HUES6 (cell line): Measurements from ENCODE around the gene LCN1.
A peak's percentile ranks its signal among the peaks of the same experiment; 100 is the strongest.

Experiments used
- H3K27ac ChIP-seq: 2 replicates; pipeline ENCODE4 v1.7.0; 2013; ENCODE audit warnings: low read depth, mild to moderate bottlenecking, low read length, inconsistent platforms
- H3K27me3 ChIP-seq: 2 replicates; pipeline ENCODE4 v1.6.1; 2013; ENCODE audit warnings: low read length; ENCODE audit not compliant: control insufficient read depth, insufficient read depth
- H3K36me3 ChIP-seq: 2 replicates; pipeline ENCODE4 v1.6.1; 2013; ENCODE audit warnings: low read length; ENCODE audit not compliant: control insufficient read depth, insufficient read depth
- H3K4me1 ChIP-seq: 2 replicates; pipeline ENCODE4 v1.6.1; 2013; ENCODE audit warnings: low read length; ENCODE audit not compliant: control insufficient read depth, insufficient read depth
- H3K4me3 ChIP-seq: 2 replicates; pipeline ENCODE4 v1.5.1; 2013; ENCODE audit warnings: low read depth, low read length
- H3K9ac ChIP-seq: one replicate; pipeline ENCODE4 v1.6.1; 2013; ENCODE audit warnings: mild to moderate bottlenecking, low read length
- H3K9me3 ChIP-seq: 2 replicates; pipeline ENCODE4 v1.6.1; 2013; ENCODE audit warnings: low read depth, low read length; ENCODE audit not compliant: control insufficient read depth, insufficient read depth

Gene LCN1

GRCh38 chr9:135520916-135521607 is at the start of gene LCN1:
TSS of gene LCN1 (plus strand) at chr9:135521440. CDS start at chr9:135521498, 58 bp downstream.
- H3K27me3 ChIP-seq = no peaks in the 10 kb centered on the region; the same call in 1 of the 2 replicates
- no peak within 1 kb of the TSS for H3K4me3 ChIP-seq
- no peak within 1 kb of the TSS for H3K9ac ChIP-seq
- no peaks in the 10 kb centered on the region for H3K36me3 ChIP-seq
- H3K9me3 ChIP-seq = peaks cover 2% of the 10 kb centered on the region; the same call in 1 of the 2 replicates
- H3K27ac ChIP-seq = no peak within 1 kb of the TSS
- H3K4me1 ChIP-seq = peaks cover 17% of the 10 kb centered on the region; the same call in 1 of the 2 replicates

DNA sequence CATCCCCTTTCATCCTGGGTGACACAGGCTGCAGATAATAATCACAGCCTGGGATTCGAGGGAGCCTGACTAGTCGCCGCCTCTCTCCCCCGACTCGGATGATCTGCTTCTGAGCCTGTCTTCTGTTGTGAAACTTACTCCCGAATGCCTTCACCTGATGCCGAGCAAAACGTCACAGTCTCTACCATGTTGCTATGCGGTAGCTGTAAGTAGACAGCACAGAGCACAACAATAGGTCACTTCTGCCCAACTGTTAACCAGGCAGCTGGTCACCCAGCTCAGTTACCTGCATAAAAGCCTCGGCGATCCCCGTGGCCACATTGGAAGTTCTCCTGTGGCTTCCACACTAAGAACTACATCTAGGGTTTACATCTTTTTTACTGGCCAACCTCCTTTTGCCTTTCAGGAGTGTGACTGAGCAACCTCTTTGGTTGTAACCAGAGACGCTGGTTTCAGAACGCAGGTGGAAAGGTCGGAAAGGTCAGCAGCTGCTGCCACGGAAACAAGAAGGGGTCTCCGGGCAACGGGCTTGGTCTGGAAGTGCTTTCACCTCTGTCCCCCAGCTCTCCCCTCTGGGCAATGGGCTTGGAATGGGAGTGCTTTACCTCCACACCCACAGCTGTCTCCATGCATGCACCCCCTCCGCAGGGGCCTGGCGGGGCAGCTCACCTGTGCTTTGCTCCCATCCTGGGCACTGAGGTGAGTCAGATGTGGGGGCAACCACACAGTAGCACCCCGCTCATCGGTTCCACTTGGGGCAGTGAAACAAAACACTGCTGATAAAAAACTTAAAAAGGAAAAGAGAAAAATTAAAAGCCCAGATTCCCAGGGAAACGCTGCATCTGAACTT is 49.2 kb upstream of the LCN1 start:
- no peaks in the 10 kb centered on the region for H3K36me3 ChIP-seq
- no peak overlapping the region for H3K4me3 ChIP-seq
- H3K9ac ChIP-seq = no peak overlapping the region
- peaks cover 31% of the 10 kb centered on the region for H3K4me1 ChIP-seq
- no peak overlapping the region for H3K27ac ChIP-seq
- H3K27me3 ChIP-seq = no peaks in the 10 kb centered on the region
- no peaks in the 10 kb centered on the region for H3K9me3 ChIP-seq

DNA sequence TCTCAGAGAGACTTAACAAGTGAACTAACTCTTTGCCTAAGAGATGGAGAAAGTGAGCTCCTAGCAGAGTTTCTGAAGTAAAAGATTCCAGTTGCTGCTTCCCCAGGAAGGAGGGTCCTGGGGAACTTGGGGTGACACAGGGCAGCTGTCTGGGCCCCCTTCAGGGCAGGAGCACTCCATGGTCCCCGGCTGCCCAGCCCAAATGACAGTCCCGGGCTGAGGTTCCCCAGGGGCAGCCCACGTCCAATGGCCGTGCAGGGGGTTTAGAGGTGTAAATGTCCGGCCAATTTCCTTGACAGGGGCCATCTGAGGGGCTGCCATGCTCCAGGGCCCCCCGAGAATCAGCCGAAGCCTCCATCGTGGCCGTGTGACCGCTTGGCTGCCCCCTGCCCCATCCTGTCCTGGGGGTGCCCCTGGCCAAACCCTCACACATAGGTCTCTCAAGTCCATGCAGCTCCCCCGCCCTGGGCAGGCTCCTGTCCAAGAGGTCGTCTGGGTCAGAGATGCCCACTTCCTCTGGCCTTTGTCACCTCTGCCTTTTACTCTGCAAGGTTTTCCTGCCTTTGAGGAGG is 47.2 kb upstream of the LCN1 start:
- no peak overlapping the region for H3K4me3 ChIP-seq
- H3K9me3 ChIP-seq = no peaks in the 10 kb centered on the region
- H3K36me3 ChIP-seq = no peaks in the 10 kb centered on the region
- H3K4me1 ChIP-seq = peaks cover 21% of the 10 kb centered on the region
- no peak overlapping the region for H3K27ac ChIP-seq
- no peak overlapping the region for H3K9ac ChIP-seq
- H3K27me3 ChIP-seq = no peaks in the 10 kb centered on the region

DNA sequence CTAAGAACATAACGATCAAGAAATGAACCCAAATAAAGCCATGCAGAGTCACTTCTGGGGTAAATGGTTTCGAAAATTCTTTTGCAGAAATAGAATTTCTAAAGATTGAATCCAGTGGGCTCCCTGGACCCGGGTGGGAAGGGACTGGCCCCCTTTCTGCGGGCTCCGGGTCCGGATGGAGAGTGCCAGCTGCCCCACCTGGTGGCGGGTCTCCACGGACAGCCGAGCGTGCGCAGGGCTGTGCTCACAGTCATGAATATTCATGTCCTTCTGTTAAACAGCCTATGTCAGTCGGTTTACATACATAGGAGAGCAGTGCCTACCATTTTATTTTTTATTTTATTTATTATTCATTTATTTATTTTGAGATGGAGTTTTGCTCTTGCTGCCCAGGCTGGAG is 46.3 kb upstream of the LCN1 start:
- no peak overlapping the region for H3K9ac ChIP-seq
- no peaks in the 10 kb centered on the region for H3K36me3 ChIP-seq
- no peaks in the 10 kb centered on the region for H3K9me3 ChIP-seq
- H3K4me3 ChIP-seq = no peak overlapping the region
- no peak overlapping the region for H3K27ac ChIP-seq
- no peaks in the 10 kb centered on the region for H3K27me3 ChIP-seq
- peaks cover 18% of the 10 kb centered on the region for H3K4me1 ChIP-seq

GRCh38 chr9:135476561-135477355 is 44.5 kb upstream of the LCN1 start:
- Histone ChIP-seq H3K9me3 (no peaks in the 10 kb centered on the region), H3K36me3 (no peaks in the 10 kb centered on the region), H3K9ac (no peak overlapping the region), H3K4me3 (no peak overlapping the region), H3K27ac (no peak overlapping the region), H3K27me3 (no peaks in the 10 kb centered on the region), H3K4me1 (peaks cover 17% of the 10 kb centered on the region)

- H3K36me3 ChIP-seq = peaks cover under 1% of the 10 kb centered on the region; the same call in 1 of the 2 replicates
- H3K9ac ChIP-seq = no peak overlapping the region
- H3K4me1 ChIP-seq = peaks cover 12% of the 10 kb centered on the region
- H3K27me3 ChIP-seq = no peaks in the 10 kb centered on the region
- H3K4me3 ChIP-seq = peak overlapping the region; percentile 55; the same call in 1 of the 2 replicates
- H3K27ac ChIP-seq = no peak overlapping the region
- H3K9me3 ChIP-seq = no peaks in the 10 kb centered on the region
Measured at GRCh38 chr9:135478191-135478590, 43.0 kb upstream of the LCN1 start.

DNA sequence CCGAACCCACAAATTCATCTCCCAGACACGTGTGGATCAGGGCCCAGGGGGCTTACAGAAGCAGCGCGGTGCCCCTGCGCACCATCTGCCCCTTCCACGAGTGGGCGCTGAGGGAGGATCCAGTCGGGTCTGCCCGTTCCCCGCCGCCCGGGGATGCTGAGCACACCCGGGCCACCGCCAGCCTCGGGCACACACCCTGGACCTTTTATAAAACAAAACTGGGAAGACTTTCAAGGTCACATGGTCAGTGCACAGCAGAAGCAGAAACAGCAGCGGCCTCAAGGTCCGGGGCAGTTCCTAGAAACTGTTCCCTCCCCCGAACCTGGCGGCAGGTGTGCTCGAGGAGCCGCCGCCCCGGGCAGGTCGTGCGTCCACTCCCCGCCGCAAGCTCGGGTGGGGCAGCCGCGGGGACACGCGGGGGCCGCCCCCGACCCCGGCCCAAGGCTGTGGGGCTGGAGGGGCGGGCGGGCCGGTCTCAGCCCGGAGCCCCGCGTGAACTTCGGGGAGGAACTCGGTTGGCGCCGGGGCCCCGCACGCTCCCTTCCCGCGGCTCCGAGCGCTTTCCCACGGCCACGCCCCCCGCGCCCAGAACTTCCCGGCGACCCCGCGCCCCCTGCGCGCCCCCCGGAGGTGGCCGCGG is 42.3 kb upstream of the LCN1 start:
- Histone ChIP-seq H3K9ac (peak overlapping the region; percentile 2), H3K4me3 (peak overlapping the region; percentile 55), H3K36me3 (peaks cover 8% of the 10 kb centered on the region), H3K9me3 (no peaks in the 10 kb centered on the region), H3K27me3 (no peaks in the 10 kb centered on the region), H3K4me1 (peaks cover 12% of the 10 kb centered on the region), H3K27ac (no peak overlapping the region)

GRCh38 chr9:135479469-135480052 is 41.7 kb upstream of the LCN1 start, which contains the start of gene PPP1R26:
TSS of gene PPP1R26 (plus strand) at chr9:135479782. CDS start at chr9:135484511, 4,729 bp downstream.
- Histone ChIP-seq H3K9me3 (no peaks in the 10 kb centered on the region), H3K27ac (peak within 1 kb of the TSS; percentile 83), H3K4me3 (peak within 1 kb of the TSS; percentile 91)

DNA sequence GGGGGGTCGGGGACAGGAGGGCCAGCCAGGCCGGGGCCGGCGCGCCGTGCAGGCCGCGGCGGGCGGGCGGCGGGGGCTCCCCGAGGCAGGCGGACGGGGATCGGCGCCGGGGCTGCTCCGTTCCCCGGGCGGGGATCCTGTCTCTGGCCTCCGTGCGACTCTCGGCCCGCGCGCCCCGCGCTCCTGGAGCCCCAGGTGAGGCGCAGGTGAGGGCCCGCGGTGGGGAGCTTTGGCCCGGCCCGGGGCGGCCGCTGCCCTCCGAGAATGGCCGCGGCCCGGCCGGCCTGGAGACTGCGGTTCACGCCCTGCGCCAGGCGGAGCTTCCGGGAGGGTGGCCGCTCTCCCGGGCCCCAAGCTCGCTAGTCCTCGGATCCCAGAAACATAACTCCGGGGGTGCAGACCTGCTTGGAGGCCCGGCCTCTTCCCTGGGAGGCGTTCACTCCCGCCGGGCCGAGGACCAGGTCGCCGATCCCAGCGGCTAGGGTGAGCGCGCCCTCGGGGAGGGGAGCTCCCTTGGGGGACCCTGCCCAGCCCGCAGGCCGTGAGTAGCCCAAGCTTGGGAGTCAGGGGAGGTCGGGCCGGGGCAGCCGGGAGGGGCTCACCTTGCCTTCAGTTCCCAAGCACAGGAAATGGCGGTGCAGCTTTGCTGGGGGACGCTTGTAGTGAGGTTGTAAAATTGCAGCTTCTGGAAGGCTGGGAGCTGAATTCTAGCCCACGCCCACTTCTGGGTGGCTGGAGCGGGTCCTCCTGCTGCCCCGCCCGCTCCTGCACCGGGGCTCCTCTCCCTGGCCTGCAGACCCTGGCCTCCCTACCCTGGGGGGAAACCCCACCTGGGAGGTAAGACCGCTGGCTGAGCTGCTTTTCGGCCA is 40.9 kb upstream of the LCN1 start:
- H3K4me3 ChIP-seq = peak overlapping the region; percentile 91
- H3K27ac ChIP-seq = peak overlapping the region; percentile 83
- H3K9me3 ChIP-seq = no peaks in the 10 kb centered on the region
- peaks cover 21% of the 10 kb centered on the region for H3K36me3 ChIP-seq
- H3K4me1 ChIP-seq = peaks cover 6% of the 10 kb centered on the region; the same call in 1 of the 2 replicates
- H3K9ac ChIP-seq = peak overlapping the region; percentile 80
- no peaks in the 10 kb centered on the region for H3K27me3 ChIP-seq

More at GRCh38 chr9:135479469-135480052, 41.7 kb upstream of the LCN1 start, which contains the start of gene PPP1R26:
- H3K36me3 ChIP-seq = peaks cover 14% of the 10 kb centered on the region
- peaks cover 8% of the 10 kb centered on the region for H3K4me1 ChIP-seq
- no peaks in the 10 kb centered on the region for H3K27me3 ChIP-seq
- H3K9ac ChIP-seq = peak within 1 kb of the TSS; percentile 80
